HG02588 (cell line): ENCODE data around the gene SLC29A2.

Experiments
- ATAC-seq: cut with Tn5 transposase; IDR thresholded peaks from one replicate; pipeline ENCODE4 v1.9.1; 2021; ENCODE audit warnings: mild to moderate bottlenecking, moderate library complexity; ENCODE audit not compliant: unreplicated experiment

The SLC29A2 gene, protein sequence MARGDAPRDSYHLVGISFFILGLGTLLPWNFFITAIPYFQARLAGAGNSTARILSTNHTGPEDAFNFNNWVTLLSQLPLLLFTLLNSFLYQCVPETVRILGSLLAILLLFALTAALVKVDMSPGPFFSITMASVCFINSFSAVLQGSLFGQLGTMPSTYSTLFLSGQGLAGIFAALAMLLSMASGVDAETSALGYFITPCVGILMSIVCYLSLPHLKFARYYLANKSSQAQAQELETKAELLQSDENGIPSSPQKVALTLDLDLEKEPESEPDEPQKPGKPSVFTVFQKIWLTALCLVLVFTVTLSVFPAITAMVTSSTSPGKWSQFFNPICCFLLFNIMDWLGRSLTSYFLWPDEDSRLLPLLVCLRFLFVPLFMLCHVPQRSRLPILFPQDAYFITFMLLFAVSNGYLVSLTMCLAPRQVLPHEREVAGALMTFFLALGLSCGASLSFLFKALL

GRCh38 chr11:66371627-66372415 lies at the start of gene SLC29A2:
SLC29A2 (minus strand) TSS chr11:66371760; CDS start chr11:66371591, 169 bp downstream.
- ATAC-seq = peak; percentile 64

DNA sequence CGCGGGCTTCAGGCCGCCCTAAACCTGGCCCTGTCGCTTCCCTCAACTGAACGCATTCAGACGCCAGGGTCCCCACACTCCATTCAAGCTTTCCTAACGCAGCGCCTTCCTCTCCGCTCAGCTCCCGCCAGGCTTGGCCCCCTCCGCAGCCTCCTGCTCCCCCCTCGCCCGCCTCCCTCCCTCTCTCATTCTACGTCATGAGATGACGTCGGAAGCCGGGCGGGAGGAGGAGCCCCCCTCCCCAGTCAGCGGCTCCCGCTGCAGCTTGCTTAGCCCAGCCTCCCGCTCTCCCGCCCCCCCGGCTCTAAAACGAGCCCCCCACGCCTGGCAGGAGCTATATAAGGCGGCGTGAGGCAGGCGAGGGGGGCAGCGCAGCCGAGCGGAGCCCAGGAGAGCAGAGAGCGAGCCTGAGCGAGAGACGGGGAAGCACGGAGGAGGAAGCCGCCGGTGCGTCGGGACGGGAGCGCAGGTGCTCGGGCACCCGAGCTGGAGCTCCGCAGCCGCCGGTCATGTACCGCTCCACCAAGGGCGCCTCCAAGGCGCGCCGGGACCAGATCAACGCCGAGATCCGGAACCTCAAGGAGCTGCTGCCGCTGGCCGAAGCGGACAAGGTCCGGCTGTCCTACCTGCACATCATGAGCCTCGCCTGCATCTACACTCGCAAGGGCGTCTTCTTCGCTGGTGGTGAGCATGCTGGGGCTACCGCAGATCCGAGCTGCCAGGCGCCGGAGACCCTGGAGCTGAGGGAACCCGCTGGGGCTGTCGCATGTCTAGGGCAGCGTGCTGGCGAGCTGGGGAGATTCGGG lies 49.3 kb upstream of the SLC29A2 start, which contains the start of gene NPAS4:
TSS of gene NPAS4 (plus strand) at position 365 of the 806 bp plus-strand sequence. CDS start at position 510, 145 bp downstream.
- no peak for ATAC-seq

- no peak for ATAC-seq
These were observed 48.3 kb upstream of the SLC29A2 start for GRCh38 chr11:66419825-66420224.

GRCh38 chr11:66418986-66419308 lies 47.4 kb upstream of the SLC29A2 start:
- no peak for ATAC-seq

- no peak for ATAC-seq
These were observed 46.8 kb upstream of the SLC29A2 start for GRCh38 chr11:66418168-66418985.

GRCh38 chr11:66417000-66417399 lies 45.4 kb upstream of the SLC29A2 start:
- ATAC-seq = no peak

DNA sequence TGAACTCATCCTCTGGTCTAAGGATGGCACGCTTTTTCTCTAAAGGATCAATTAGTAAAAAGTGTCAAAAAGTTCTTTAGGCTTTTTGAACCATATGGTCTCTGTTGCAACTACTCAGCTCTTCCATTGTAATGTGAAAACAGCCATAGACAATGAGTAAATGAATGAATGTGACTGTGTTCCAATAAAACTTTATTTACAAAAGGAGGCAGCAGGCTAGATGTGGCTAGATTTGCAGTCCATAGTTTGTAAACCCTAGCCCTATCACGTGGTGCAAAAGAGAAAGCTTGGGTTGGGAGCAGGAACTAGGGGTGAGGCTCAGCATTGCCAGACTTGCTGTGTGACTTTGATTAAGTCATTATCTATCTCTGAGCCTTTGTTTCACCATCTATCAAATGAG lies 43.9 kb upstream of the SLC29A2 start:
- no peak for ATAC-seq

DNA sequence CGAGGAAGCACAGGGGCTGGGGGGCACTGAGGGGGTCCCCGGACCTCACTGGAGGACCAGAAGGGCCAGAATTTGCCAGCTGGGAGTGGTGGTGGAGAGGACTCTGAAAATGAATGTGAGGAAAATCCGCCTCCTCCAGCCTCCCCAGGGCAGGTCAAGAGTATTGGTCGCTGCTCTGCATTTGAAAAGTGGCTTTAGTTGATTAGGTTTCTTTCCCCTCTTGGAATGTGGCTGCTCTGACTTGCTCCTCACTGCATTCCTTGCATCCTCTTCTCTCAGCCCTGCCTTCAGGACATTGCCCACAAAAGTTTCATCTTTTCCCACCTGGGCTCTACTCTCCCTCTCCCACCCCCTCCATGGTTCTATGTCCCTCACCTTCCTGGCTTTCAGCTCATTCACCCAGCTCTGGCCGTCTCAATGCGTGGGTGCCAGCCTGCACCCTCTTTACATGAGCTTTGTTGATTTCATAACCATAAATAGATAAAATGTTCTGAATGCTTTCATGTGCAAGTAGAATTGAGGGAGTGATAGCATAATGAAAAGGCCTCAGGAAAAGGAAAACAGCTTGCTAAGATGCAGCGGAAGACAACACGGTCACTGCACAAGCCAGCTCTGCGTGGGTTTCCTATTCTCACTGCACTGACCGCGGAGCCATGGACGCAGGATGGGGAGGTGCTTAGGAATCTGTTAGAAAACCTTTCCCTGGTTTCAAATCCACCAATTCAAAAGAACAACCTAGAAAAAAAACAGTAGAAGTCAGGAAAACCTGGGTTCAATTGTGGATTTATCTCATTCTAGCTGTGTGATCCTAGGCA lies 42.8 kb upstream of the SLC29A2 start:
- ATAC-seq = no peak

DNA sequence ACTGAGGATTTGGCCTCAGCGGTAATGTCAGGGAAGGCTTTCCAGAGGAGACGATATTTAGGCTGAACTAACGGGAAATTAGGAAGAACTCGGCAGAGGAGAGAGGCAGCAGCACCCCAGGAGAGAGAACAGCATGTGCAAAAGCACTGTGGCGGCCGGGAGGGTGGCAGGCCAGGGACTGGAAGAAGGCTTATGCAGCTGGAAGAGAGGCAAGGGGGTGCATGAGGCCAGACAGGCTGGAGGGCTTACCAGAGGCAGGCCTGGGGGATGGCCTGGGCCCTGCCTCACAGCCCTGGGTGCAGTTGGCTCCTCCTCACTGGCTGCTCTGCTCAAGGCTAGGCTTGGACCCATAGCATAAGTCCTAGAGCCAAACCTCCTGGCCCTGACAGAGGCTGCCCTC lies 41.6 kb upstream of the SLC29A2 start:
- no peak for ATAC-seq

- ATAC-seq = no peak
These were observed 40.5 kb upstream of the SLC29A2 start for GRCh38 chr11:66412110-66412509.

- ATAC-seq = no peak
These were observed 39.8 kb upstream of the SLC29A2 start for GRCh38 chr11:66411323-66411722.

DNA sequence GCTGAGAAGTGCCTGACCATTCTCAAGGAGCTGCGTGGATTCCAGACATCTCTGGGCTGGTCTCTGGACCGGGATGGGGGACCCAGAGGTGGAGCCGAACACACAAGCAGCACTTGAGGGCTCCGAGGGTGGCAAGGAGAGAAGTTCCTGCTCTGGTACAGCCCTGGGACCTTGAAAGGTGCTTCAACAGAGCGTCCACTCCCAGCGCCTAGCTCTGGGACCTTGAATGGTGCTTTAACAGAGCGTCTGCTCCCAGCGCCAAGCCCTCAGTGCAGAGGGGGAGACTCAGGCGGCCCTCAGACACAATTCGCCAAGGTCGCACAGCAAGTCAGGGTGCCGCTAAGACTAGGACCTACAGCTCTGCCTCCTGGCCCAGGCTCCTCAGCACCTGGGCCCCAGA lies 38.6 kb upstream of the SLC29A2 start:
- no peak for ATAC-seq

DNA sequence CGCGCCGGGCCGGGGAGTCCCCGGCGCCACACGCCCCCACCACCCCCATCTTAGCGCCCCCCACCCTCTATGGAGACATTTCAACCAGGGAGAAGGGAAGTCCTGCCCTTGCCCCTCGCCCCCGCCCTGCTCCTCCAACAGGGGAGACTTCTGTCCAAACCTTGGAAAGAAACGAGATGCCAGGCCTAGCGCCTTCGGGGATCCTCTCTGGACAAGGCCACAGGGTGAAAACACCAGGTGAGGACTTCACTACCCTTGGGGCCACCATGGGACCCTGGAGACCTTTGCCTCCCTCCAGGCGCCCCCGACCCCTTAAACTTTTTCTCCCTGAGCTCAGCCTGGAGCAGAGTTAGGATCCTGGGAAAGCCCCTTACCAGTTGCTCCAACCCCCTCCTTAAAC lies 37.7 kb upstream of the SLC29A2 start:
- no peak for ATAC-seq

GRCh38 chr11:66408488-66409214 lies 37.1 kb upstream of the SLC29A2 start:
- ATAC-seq = peak; percentile 51

DNA sequence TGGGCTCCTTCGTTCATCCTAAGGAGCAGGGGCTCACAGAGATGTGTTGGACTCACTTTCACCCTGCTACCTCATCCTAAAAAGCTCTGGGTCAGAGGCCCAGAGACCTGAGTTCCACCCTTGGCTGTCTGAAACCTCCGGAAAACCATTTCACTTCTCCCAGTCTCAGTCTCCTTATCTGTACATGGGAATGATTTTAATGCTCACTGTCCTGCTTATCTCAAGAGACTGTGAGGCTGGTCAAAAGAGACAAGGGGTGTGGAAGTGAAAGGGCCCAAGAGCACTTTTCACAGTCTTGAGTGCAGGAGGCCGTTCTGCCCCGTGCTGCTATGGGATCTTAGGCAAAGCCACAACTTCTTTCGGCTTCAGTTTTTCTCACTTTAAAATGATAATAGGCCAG lies 36.1 kb upstream of the SLC29A2 start:
- ATAC-seq = no peak

GRCh38 chr11:66393954-66394353 lies 22.4 kb upstream of the SLC29A2 start:
- ATAC-seq = no peak

DNA sequence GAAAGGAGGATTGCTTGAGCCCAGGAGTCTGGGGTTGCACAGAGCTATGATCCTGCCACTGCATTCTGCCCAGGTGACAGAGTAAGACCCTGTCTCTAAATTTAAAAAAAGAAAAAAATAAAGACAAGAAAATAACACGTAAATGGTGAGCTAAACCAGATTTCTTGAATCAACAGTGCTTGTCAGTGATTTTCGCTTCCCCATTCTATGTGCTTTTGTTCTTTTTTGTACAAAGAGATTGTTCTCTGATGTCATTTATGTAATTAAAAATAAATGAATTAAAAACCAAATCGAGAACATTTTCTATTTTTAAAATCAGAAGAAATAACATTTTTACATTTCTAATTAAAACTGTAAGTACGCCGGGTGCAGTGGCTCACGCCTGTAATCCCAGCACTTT lies 19.8 kb upstream of the SLC29A2 start:
- ATAC-seq = no peak

- no peak for ATAC-seq
These were observed 17.3 kb upstream of the SLC29A2 start for GRCh38 chr11:66388780-66389386.
